Measurements from ENCODE around the gene CILP2.

DNA sequence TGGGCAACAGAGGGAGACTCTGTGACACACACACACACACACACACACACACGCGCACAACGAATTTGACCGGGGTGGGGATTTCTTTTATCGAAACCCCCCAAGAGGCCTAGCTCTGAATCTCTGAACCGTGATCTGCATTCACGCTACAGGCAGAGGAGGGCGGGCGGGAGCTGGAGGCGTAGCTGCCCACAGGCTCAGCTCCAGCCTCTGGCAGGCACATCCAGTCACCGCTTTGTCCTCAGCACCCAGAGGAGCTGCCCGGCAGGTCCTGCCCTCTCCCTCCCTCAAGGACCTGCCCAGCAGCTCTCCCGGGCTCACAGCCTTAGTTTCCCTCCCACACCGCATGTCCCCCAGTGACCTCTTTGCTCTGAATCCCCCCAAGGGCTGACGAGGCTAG is 20.0 kb downstream of the CILP2 start:
- no peak for TF ChIP-seq TARDBP (IDR thresholded peaks at IDR 0.05)
- TF ChIP-seq TSC22D4 (tag; IDR thresholded peaks at IDR 0.05), result no peak
- TF ChIP-seq ZNF143 (CRISPR knock-in tag; IDR thresholded peaks at IDR 0.05), result no peak
- no peak for TF ChIP-seq EP300 (IDR thresholded peaks at IDR 0.05; ENCODE audit: low read length)
- TF ChIP-seq TCFL5 (CRISPR knock-in tag; conservative IDR thresholded peaks at IDR 0.05), result no peak
- TF ChIP-seq, protein P1, sequence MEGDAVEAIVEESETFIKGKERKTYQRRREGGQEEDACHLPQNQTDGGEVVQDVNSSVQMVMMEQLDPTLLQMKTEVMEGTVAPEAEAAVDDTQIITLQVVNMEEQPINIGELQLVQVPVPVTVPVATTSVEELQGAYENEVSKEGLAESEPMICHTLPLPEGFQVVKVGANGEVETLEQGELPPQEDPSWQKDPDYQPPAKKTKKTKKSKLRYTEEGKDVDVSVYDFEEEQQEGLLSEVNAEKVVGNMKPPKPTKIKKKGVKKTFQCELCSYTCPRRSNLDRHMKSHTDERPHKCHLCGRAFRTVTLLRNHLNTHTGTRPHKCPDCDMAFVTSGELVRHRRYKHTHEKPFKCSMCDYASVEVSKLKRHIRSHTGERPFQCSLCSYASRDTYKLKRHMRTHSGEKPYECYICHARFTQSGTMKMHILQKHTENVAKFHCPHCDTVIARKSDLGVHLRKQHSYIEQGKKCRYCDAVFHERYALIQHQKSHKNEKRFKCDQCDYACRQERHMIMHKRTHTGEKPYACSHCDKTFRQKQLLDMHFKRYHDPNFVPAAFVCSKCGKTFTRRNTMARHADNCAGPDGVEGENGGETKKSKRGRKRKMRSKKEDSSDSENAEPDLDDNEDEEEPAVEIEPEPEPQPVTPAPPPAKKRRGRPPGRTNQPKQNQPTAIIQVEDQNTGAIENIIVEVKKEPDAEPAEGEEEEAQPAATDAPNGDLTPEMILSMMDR (IDR thresholded peaks at IDR 0.05 in 2 of 3, conservative IDR thresholded peaks at IDR 0.05 in 1 of 3; ENCODE audit: insufficient read depth in 2 of 3, low read depth in 1 of 3, low read length in 3 of 3), result no peak
- TF ChIP-seq U2AF2 (optimal IDR thresholded peaks at IDR 0.05; ENCODE audit: low read depth, low read length), result no peak
- TF ChIP-seq, protein P2, sequence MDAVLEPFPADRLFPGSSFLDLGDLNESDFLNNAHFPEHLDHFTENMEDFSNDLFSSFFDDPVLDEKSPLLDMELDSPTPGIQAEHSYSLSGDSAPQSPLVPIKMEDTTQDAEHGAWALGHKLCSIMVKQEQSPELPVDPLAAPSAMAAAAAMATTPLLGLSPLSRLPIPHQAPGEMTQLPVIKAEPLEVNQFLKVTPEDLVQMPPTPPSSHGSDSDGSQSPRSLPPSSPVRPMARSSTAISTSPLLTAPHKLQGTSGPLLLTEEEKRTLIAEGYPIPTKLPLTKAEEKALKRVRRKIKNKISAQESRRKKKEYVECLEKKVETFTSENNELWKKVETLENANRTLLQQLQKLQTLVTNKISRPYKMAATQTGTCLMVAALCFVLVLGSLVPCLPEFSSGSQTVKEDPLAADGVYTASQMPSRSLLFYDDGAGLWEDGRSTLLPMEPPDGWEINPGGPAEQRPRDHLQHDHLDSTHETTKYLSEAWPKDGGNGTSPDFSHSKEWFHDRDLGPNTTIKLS (IDR thresholded peaks at IDR 0.05; ENCODE audit: borderline replicate concordance, low read depth), result no peak

Data from K562 (cell line).